Adrenal gland (tissue), 12 donors: ENCODE measurements around the gene KIF26A. TPM values are rescaled to one million over a fixed set of nuclear protein-coding genes. Genes with fewer than 3 reads are reported as not detected.
"Not testable (repeated sequence)": the region's sequence is repeated elsewhere in the genome, so short reads cannot be mapped to it uniquely, and the experiment has no call there.

Experiments used
- DNase-seq, 7 donors: peaks; one replicate each; pipeline ENCODE4 v3.0.0-alpha.2; 2019 to 2020
- H3K27ac ChIP-seq, 5 donors: fragments of 200-600 bp; sonication (generic) in 4 of 5; 1 replicate in 3 of 5; 2 replicates in 2 of 5; pipeline versions ENCODE4 v1.5.1 to v1.8.0; 2016 to 2020; ENCODE audit warnings: mild to moderate bottlenecking in 1 of 5
- H3K27me3 ChIP-seq: fragments of 200-600 bp; 2 replicates; pipeline ENCODE4 v1.8.0; 2021
- H3K36me3 ChIP-seq, 2 donors: fragments of 200-600 bp; replicated peaks in 1 of 2; 1 replicate in 1 of 2; 2 replicates in 1 of 2; pipeline versions ENCODE4 v1.5.1 to v1.8.0; 2018 to 2022
- H3K4me1 ChIP-seq, 2 donors: fragments of 200-600 bp; replicated peaks in 1 of 2; 1 replicate in 1 of 2; 2 replicates in 1 of 2; pipeline versions ENCODE4 v1.5.1 to v1.8.0; 2018 to 2021
- H3K4me3 ChIP-seq, 4 donors: fragments of 200-600 bp; sonication (generic) in 3 of 4; one replicate each; pipeline ENCODE4 v1.5.1; 2016 to 2018
- H3K9me3 ChIP-seq, 3 donors: fragments of 200-600 bp; sonication (generic) in 1 of 3; replicated peaks in 1 of 3; 1 replicate in 2 of 3; 2 replicates in 1 of 3; pipeline versions ENCODE4 v1.5.1 to v1.8.0; 2016 to 2021
- POLR2A ChIP-seq, 2 donors: fragments of 450-650 bp; IDR thresholded peaks; one replicate each; pipeline ENCODE4 v1.6.1; 2017; ENCODE audit warnings: antibody characterized with exemption in 2 of 2, mild to moderate bottlenecking in 2 of 2, moderate library complexity in 1 of 2
- WGBS, 4 donors: extraction: QIAGEN DNeasy Blood & Tissue Kit in 2 of 4; methylation state at CpG; one replicate each; pipeline versions ENCODE4 v1.1.5 to v1.1.7; 2013 to 2017; 5-methylcytosine and 5-hydroxymethylcytosine counted together
- intact Hi-C, 2 donors: fragments of 100-400 bp; cut with DNase I; formaldehyde crosslinking; loops; one replicate each; pipeline versions ENCODE4 v1.14.1 to v1.15.0; 2022 to 2023
- polyA plus RNA-seq, 3 donors: library from polyadenylated mRNA; stranded (reverse); fragments of 200-250 nt in 2 of 3; fragments of 350-450 nt in 1 of 3; fragmentation: Illumina TruSeq in 1 of 3; extraction: RNeasy Lipid Tissue Mini Kit (QIAGEN cat#74804) in 1 of 3; gene quantifications; one replicate each; pipeline ENCODE4 v1.2.3, GENCODE V29; 2013 to 2014
- total RNA-seq, 9 donors: library from RNA; depleted of rRNA in 4 of 9; stranded (reverse); fragments of >200 nt in 4 of 9; fragments of 120-200 nt in 1 of 9; fragmentation: NEBNext Ultra II Directional in 1 of 9; extraction: Animal tissue kit (Norgen Biotek cat#: 25700) in 1 of 9; gene quantifications; one replicate each; pipeline versions ENCODE4 v1.1.0 to v1.2.4, GENCODE V29; 2013 to 2023
- TF ChIP-seq, protein P1 (sequence below), 6 experiments: fragments of 450-650 bp in 4 of 6; fragments of 200-600 bp in 2 of 6; sonication (generic) in 1 of 6; IDR thresholded peaks; 1 replicate in 5 of 6; 2 replicates in 1 of 6; pipeline versions ENCODE4 v1.5.1 to v1.8.0; 2016 to 2021; ENCODE audit warnings: antibody characterized with exemption in 6 of 6, mild to moderate bottlenecking in 2 of 6, moderate library complexity in 1 of 6
- donor health status: healthy with polysubstance abuse.
- donor health status: Bipolar disorder and iron deficiency.
- donor health status: DM: yes; HTN: yes; CAD: no.
- donor health status: DM: no; HTN: no; CAD: no.
- donor health status: DM: no; HTN: no; CAD: no.
- donor health status: DM: yes; HTN: yes; CAD: no.

The KIF26A gene
- total and polyA plus RNA-seq, 12 donors, result 0.49 to 23.9 (median 6.5) TPM

- intact Hi-C loops, result no loop called here
- peaks cover 0 to 20% of the 10 kb centered on the region in 2 donors for H3K4me1 ChIP-seq
- H3K27me3 ChIP-seq, result no peaks in the 10 kb centered on the region
- DNase-seq, result no peak
- no peak for TF ChIP-seq POLR2A (IDR thresholded peaks at IDR 0.05)
- TF ChIP-seq, protein P1, sequence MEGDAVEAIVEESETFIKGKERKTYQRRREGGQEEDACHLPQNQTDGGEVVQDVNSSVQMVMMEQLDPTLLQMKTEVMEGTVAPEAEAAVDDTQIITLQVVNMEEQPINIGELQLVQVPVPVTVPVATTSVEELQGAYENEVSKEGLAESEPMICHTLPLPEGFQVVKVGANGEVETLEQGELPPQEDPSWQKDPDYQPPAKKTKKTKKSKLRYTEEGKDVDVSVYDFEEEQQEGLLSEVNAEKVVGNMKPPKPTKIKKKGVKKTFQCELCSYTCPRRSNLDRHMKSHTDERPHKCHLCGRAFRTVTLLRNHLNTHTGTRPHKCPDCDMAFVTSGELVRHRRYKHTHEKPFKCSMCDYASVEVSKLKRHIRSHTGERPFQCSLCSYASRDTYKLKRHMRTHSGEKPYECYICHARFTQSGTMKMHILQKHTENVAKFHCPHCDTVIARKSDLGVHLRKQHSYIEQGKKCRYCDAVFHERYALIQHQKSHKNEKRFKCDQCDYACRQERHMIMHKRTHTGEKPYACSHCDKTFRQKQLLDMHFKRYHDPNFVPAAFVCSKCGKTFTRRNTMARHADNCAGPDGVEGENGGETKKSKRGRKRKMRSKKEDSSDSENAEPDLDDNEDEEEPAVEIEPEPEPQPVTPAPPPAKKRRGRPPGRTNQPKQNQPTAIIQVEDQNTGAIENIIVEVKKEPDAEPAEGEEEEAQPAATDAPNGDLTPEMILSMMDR (IDR thresholded peaks at IDR 0.05), result no peak
- 80 to 91% (median 89%) methylated on average over 13 to 14 of the region's 14 CpGs for WGBS, 4 donors
- no peak overlapping the region for H3K4me3 ChIP-seq
- H3K27ac ChIP-seq, result peak overlapping the region in 1 of 5 donors; percentile 68
- H3K36me3 ChIP-seq, result no peaks in the 10 kb centered on the region
- H3K9me3 ChIP-seq, result no peaks in the 10 kb centered on the region
These were observed 13.8 kb downstream of the KIF26A start for GRCh38 chr14:104152246-104152575.

GRCh38 chr14:104152686-104153393 lies 14.5 kb downstream of the KIF26A start:
- H3K9me3 ChIP-seq, result no peaks in the 10 kb centered on the region
- H3K4me1 ChIP-seq, result peaks cover 0 to 20% of the 10 kb centered on the region in 2 donors
- H3K27ac ChIP-seq, result no peak overlapping the region
- TF ChIP-seq, protein P1 (IDR thresholded peaks at IDR 0.05), result no peak
- TF ChIP-seq POLR2A (IDR thresholded peaks at IDR 0.05), result no peak
- H3K36me3 ChIP-seq, result no peaks in the 10 kb centered on the region
- no peak for DNase-seq
- H3K4me3 ChIP-seq, result no peak overlapping the region
- intact Hi-C loops, result no loop called here
- 88 to 91% (median 88%) methylated on average over 3 to 21 of the region's 21 CpGs for WGBS, 4 donors
- H3K27me3 ChIP-seq, result no peaks in the 10 kb centered on the region

- H3K27me3 ChIP-seq, H3K9me3 ChIP-seq, intact Hi-C loops, H3K36me3 ChIP-seq, DNase-seq, H3K27ac ChIP-seq, H3K4me3 ChIP-seq: not testable (repeated sequence)
- 48 to 62% (median 58%) methylated on average over 3 to 7 of the region's 7 CpGs; no CpG with 5 or more reads in 1 of the 4 donors for WGBS, 4 donors
- H3K4me1 ChIP-seq, result peaks cover 0 to 20% of the 10 kb centered on the region in 2 donors
These were observed 15.0 kb downstream of the KIF26A start for GRCh38 chr14:104153394-104153755.

DNA sequence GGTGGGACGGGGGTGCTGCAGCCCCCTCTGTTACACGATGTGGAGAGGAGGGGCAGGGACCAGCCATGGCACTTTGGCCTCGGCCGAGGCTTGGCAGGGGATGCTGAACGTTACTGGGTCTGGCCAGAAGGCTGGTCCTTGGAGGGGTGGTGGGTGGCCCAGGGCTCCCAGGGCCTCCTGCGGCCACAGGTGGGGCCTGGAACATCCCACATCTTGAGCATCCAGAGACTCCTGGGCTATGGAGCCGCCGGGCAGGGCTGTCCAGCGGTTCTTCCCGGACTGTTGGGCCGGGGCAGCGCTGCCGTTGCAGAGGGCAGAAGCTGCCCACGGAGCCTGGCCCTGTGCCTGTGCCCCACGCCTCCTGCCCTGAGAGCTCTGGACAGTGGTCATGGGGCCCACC lies 15.9 kb downstream of the KIF26A start:
- Histone ChIP-seq H3K27ac (no peak overlapping the region), H3K4me3 (no peak overlapping the region), H3K4me1 (peaks cover 0 to 14% of the 10 kb centered on the region in 2 donors), H3K36me3 (no peaks in the 10 kb centered on the region), H3K9me3 (no peaks in the 10 kb centered on the region), H3K27me3 (no peaks in the 10 kb centered on the region)
- DNase-seq, result no peak
- intact Hi-C loops, result no loop called here
- 67 to 82% (median 74%) methylated on average over 5 to 15 of the region's 15 CpGs for WGBS, 4 donors
- no peak for TF ChIP-seq POLR2A (IDR thresholded peaks at IDR 0.05)
- TF ChIP-seq, protein P1 (IDR thresholded peaks at IDR 0.05), result no peak

DNA sequence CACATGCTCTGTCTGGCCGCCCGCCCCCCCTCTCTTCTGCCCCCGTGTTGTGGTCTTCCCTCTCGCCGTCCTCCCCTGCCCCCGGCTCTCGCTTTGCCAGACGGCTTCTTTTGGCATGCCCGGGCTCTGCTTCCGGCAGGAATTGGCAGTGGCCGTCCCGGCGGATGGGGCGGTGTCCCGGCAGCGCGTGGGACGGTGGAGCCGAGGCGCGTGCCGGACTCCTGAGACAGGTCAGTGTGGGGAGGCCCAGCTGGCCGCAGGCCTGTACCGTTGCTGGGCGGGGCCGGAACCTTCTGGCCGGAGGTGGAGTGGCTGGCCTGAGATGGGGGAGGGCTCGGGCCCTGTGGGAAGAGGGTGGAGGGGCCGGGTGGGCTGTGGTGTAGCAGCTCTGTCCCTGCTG lies 17.1 kb downstream of the KIF26A start:
- peaks cover 0 to 5% of the 10 kb centered on the region in 2 donors for H3K4me1 ChIP-seq
- DNase-seq, result no peak
- intact Hi-C loops, result no loop called here
- H3K4me3 ChIP-seq, result no peak overlapping the region
- no peaks in the 10 kb centered on the region for H3K27me3 ChIP-seq
- no peaks in the 10 kb centered on the region for H3K36me3 ChIP-seq
- no peak overlapping the region for H3K27ac ChIP-seq
- H3K9me3 ChIP-seq, result no peaks in the 10 kb centered on the region
- TF ChIP-seq, protein P1 (IDR thresholded peaks at IDR 0.05), result no peak
- no peak for TF ChIP-seq POLR2A (IDR thresholded peaks at IDR 0.05)
- WGBS, 4 donors, result 66 to 87% (median 83%) methylated on average over 23 to 29 of the region's 29 CpGs
